GM18505 (cell line): Measurements from ENCODE around the gene SUPT5H.

Experiments
- ATAC-seq: cut with Tn5 transposase; IDR thresholded peaks from one replicate; pipeline ENCODE4 v1.9.1; 2021; ENCODE audit not compliant: unreplicated experiment
- POLR2A ChIP-seq: IDR thresholded peaks from 4 replicates; pipeline ENCODE4 v1.6.1; 2011; ENCODE audit warnings: borderline replicate concordance; ENCODE audit not compliant: insufficient read depth, insufficient read length; ENCODE audit errors: extremely low read depth

The SUPT5H gene

GRCh38 chr19:39412867-39413271 is 32.5 kb upstream of the SUPT5H start:
- ATAC-seq: no peak

GRCh38 chr19:39413272-39413910 is 32.0 kb upstream of the SUPT5H start:
- no peak for TF ChIP-seq POLR2A
- no peak for ATAC-seq

More at GRCh38 chr19:39412867-39413271, 32.5 kb upstream of the SUPT5H start:
- no peak for TF ChIP-seq POLR2A

- TF ChIP-seq POLR2A: no peak
- ATAC-seq: no peak
These were observed 31.3 kb upstream of the SUPT5H start for GRCh38 chr19:39413911-39414608.

GRCh38 chr19:39415111-39416046 is 30.0 kb upstream of the SUPT5H start:
- no peak for TF ChIP-seq POLR2A
- ATAC-seq: no peak

- no peak for ATAC-seq
- no peak for TF ChIP-seq POLR2A
These were observed 28.9 kb upstream of the SUPT5H start for GRCh38 chr19:39416152-39417120.

GRCh38 chr19:39417463-39418181 is 27.8 kb upstream of the SUPT5H start:
- no peak for TF ChIP-seq POLR2A
- no peak for ATAC-seq

GRCh38 chr19:39419003-39419402 is 26.4 kb upstream of the SUPT5H start:
- ATAC-seq: no peak
- TF ChIP-seq POLR2A: no peak

GRCh38 chr19:39420769-39421168 is 24.6 kb upstream of the SUPT5H start:
- no peak for ATAC-seq
- no peak for TF ChIP-seq POLR2A

GRCh38 chr19:39422020-39422419 is 23.4 kb upstream of the SUPT5H start:
- ATAC-seq: no peak

GRCh38 chr19:39423258-39424086 is 21.9 kb upstream of the SUPT5H start:
- no peak for ATAC-seq
- no peak for TF ChIP-seq POLR2A

More at GRCh38 chr19:39422020-39422419, 23.4 kb upstream of the SUPT5H start:
- TF ChIP-seq POLR2A: no peak

GRCh38 chr19:39424934-39425333 is 20.4 kb upstream of the SUPT5H start:
- no peak for TF ChIP-seq POLR2A
- ATAC-seq: no peak
